Endodermal cell (in vitro differentiated cells): ENCODE data around the gene WSB1. TPM values are rescaled to one million over a fixed set of nuclear protein-coding genes. Genes with fewer than 3 reads are reported as not detected.

ENCODE experiments used
- DNase-seq: peaks from one replicate; pipeline ENCODE4 v3.0.0-alpha.2; 2017
- H3K27ac ChIP-seq: 2 replicates; pipeline ENCODE4 v1.5.1; 2013; ENCODE audit warnings: mild to moderate bottlenecking, low read depth, low read length, moderate library complexity
- H3K27me3 ChIP-seq: 2 replicates; pipeline ENCODE4 v1.6.1; 2013; ENCODE audit warnings: mild to moderate bottlenecking, low read length, moderate library complexity; ENCODE audit not compliant: insufficient read depth, control insufficient read depth, poor library complexity, severe bottlenecking
- H3K36me3 ChIP-seq: 2 replicates; pipeline ENCODE4 v1.7.0; 2013; ENCODE audit warnings: mild to moderate bottlenecking, low read length, moderate library complexity; ENCODE audit not compliant: control insufficient read depth, insufficient read depth
- H3K4me1 ChIP-seq: one replicate; pipeline ENCODE4 v1.7.0; 2013; ENCODE audit warnings: low read length; ENCODE audit not compliant: control insufficient read depth, insufficient read depth
- H3K4me3 ChIP-seq: 2 replicates; pipeline ENCODE4 v1.5.1; 2013; ENCODE audit warnings: mild to moderate bottlenecking, low read length, moderate library complexity
- H3K9ac ChIP-seq: 2 replicates; pipeline ENCODE4 v1.6.1; 2013; ENCODE audit warnings: mild to moderate bottlenecking, low read length, moderate library complexity; ENCODE audit not compliant: poor library complexity, severe bottlenecking; ENCODE audit errors: extremely low read depth
- H3K9me3 ChIP-seq: 2 replicates; pipeline ENCODE4 v1.6.1; 2013; ENCODE audit warnings: mild to moderate bottlenecking, low read length, moderate library complexity; ENCODE audit not compliant: control insufficient read depth
- H3K27ac Mint-ChIP-seq: 2 replicates; pipeline ENCODE4 v1.8.0; 2020; ENCODE audit warnings: mixed read lengths
- H3K27me3 Mint-ChIP-seq: 2 replicates; pipeline ENCODE4 v1.8.0; 2021; ENCODE audit warnings: mild to moderate bottlenecking, mixed read lengths; ENCODE audit not compliant: insufficient read depth
- H3K36me3 Mint-ChIP-seq: 2 replicates; pipeline ENCODE4 v1.8.0; 2020; ENCODE audit warnings: low read depth, mixed read lengths
- H3K4me1 Mint-ChIP-seq: 2 replicates; pipeline ENCODE4 v1.8.0; 2020; ENCODE audit warnings: mixed read lengths
- H3K4me3 Mint-ChIP-seq: 2 replicates; pipeline ENCODE4 v1.8.0; 2020; ENCODE audit warnings: mild to moderate bottlenecking, moderate library complexity, mixed read lengths
- H3K9me3 Mint-ChIP-seq: 2 replicates; pipeline ENCODE4 v1.8.0; 2020; ENCODE audit warnings: mild to moderate bottlenecking, mixed read lengths
- WGBS, 2 experiments: methylation state at CpG; one replicate each; pipeline versions ENCODE4 v1.1.5 to v1.1.7; 2013; ENCODE audit warnings: missing lambda C conversion rate in 2 of 2, mixed read lengths in 1 of 2; ENCODE audit not compliant: insufficient coverage in 1 of 2, insufficient read length in 1 of 2; 5-methylcytosine and 5-hydroxymethylcytosine counted together
- total RNA-seq, 2 donors: library from RNA; stranded (reverse); fragmentation: NEBNext Ultra II Directional in 1 of 2; extraction: Animal tissue kit (Norgen Biotek cat#: 25700) in 1 of 2; gene quantifications; 2 replicates in 1 of 2; 3 replicates in 1 of 2; pipeline ENCODE4 v1.2.1, GENCODE V29; 2021
- TF ChIP-seq, protein P1 (sequence below): fragments of 200-600 bp; sonication (generic); conservative IDR thresholded peaks from 2 replicates; pipeline ENCODE4 v1.5.0; 2021; ENCODE audit warnings: antibody characterized with exemption, mild to moderate bottlenecking

Gene WSB1
- total RNA-seq, 2 donors from 2014 or later: 236 to 270 TPM

DNA sequence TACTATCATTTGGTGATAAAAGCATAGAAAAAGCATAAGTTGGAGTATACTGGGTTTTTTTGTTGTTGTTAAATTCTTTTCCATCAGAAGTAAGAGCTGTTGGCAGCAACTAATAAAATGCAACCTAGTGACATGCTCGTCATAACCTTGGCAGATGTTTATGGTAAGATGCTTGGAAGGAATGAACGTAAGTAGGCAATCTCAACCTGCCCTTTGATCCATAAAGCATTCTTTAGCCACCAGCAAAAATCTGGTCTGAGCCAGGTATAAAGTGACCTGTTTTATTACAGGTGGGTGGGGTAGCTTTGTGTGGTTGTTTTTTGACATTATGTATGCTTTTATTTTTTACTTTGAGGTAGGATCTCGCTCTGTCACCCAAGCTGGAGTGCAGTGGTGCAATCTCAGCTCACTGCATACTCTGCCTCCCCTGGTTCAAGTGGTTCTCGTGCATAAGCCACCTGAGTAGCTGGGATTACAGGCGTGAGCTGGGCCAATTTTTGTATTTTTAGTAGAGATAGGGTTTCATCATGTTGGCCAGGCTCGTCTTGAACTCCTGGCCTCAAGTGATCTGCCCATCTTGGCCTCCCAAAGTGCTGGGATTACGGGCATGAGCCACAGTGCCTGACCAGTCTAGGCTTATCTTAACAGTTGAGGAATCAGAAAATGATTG is 22.0 kb downstream of the WSB1 start:
- WGBS, 2 experiments: 93 to 97% methylated on average over 7 of the region's 7 CpGs
- Histone ChIP-seq H3K9ac (no peak overlapping the region), H3K4me1 (no peaks in the 10 kb centered on the region), H3K4me3 (no peak overlapping the region), H3K27me3 (no peaks in the 10 kb centered on the region), H3K27ac (no peak overlapping the region), H3K36me3 (peaks cover 72% of the 10 kb centered on the region), H3K9me3 (no peaks in the 10 kb centered on the region)
- Mint-ChIP-seq H3K27me3 (no peaks in the 10 kb centered on the region), H3K27ac (no peak overlapping the region), H3K36me3 (peaks cover 64% of the 10 kb centered on the region), H3K9me3 (no peaks in the 10 kb centered on the region), H3K4me3 (no peak overlapping the region), H3K4me1 (no peaks in the 10 kb centered on the region)
- TF ChIP-seq, protein P1, sequence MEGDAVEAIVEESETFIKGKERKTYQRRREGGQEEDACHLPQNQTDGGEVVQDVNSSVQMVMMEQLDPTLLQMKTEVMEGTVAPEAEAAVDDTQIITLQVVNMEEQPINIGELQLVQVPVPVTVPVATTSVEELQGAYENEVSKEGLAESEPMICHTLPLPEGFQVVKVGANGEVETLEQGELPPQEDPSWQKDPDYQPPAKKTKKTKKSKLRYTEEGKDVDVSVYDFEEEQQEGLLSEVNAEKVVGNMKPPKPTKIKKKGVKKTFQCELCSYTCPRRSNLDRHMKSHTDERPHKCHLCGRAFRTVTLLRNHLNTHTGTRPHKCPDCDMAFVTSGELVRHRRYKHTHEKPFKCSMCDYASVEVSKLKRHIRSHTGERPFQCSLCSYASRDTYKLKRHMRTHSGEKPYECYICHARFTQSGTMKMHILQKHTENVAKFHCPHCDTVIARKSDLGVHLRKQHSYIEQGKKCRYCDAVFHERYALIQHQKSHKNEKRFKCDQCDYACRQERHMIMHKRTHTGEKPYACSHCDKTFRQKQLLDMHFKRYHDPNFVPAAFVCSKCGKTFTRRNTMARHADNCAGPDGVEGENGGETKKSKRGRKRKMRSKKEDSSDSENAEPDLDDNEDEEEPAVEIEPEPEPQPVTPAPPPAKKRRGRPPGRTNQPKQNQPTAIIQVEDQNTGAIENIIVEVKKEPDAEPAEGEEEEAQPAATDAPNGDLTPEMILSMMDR: no peak
- DNase-seq: no peak

GRCh38 chr17:27318228-27318627 is 24.3 kb downstream of the WSB1 start:
- 92 to 100% methylated on average over 2 of the region's 4 CpGs for WGBS, 2 experiments

DNA sequence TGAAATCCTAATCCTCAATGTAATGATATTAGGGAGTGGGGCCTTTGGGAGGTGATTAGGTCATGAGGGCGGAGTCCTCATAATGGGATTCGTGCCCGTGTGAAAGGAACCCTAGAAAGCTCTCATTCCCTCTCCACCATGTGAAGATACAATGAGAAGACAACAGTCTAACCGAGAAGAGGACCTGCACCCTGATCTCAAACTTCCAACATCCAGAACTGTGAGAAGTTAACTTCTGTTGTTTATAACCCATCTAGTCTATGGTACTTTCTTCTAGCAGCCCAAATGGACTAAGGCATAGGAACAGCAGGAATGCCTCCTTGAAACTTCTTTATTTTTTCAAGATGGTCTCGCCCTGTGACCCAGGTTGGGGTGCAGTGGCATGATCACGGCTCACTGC is 24.7 kb downstream of the WSB1 start:
- DNase-seq: no peak
- H3K9ac ChIP-seq: no peak overlapping the region
- H3K27ac Mint-ChIP-seq: no peak overlapping the region

More at GRCh38 chr17:27318228-27318627, 24.3 kb downstream of the WSB1 start:
- Mint-ChIP-seq H3K27ac (no peak overlapping the region), H3K27me3 (no peaks in the 10 kb centered on the region), H3K36me3 (peaks cover 45% of the 10 kb centered on the region), H3K4me1 (peaks cover 5% of the 10 kb centered on the region), H3K9me3 (no peaks in the 10 kb centered on the region), H3K4me3 (no peak overlapping the region)
- no peaks in the 10 kb centered on the region for H3K4me1 ChIP-seq
- no peak for DNase-seq
- no peaks in the 10 kb centered on the region for H3K27me3 ChIP-seq
- H3K36me3 ChIP-seq: peaks cover 50% of the 10 kb centered on the region
- no peaks in the 10 kb centered on the region for H3K9me3 ChIP-seq
- H3K9ac ChIP-seq: no peak overlapping the region
- H3K4me3 ChIP-seq: no peak overlapping the region
- TF ChIP-seq, protein P1: no peak
- H3K27ac ChIP-seq: no peak overlapping the region

More for the DNA sequence above, 24.7 kb downstream of the WSB1 start:
- no peaks in the 10 kb centered on the region for H3K27me3 Mint-ChIP-seq
- 91 to 98% methylated on average over 4 to 6 of the region's 6 CpGs for WGBS, 2 experiments
- no peaks in the 10 kb centered on the region for H3K9me3 Mint-ChIP-seq
- Histone ChIP-seq H3K27me3 (no peaks in the 10 kb centered on the region), H3K4me1 (no peaks in the 10 kb centered on the region), H3K27ac (no peak overlapping the region), H3K36me3 (peaks cover 46% of the 10 kb centered on the region), H3K4me3 (no peak overlapping the region), H3K9me3 (no peaks in the 10 kb centered on the region)
- H3K4me3 Mint-ChIP-seq: no peak overlapping the region
- TF ChIP-seq, protein P1: no peak
- peaks cover 42% of the 10 kb centered on the region for H3K36me3 Mint-ChIP-seq
- H3K4me1 Mint-ChIP-seq: peaks cover 9% of the 10 kb centered on the region
